Measurements from ENCODE around the gene PRR12.

GRCh38 chr19:49590971-49591730 lies at the start of gene PRR12:
- TF ChIP-seq CTCF (IDR thresholded peaks at IDR 0.05) (peak in 1 of 5 experiments; percentile 13), POLR2A (IDR thresholded peaks at IDR 0.05) (no peak)

All from tibial nerve (tissue), 3 donors.